GM20000 (cell line): ENCODE data around the gene TAS2R3.

Source experiments
- DNase-seq: peaks from one replicate; pipeline ENCODE4 v3.0.0; 2012; ENCODE audit warnings: low spot score
- TF ChIP-seq, protein P1 (sequence below): IDR thresholded peaks from 2 replicates; pipeline ENCODE4 v1.5.1; 2012; ENCODE audit warnings: mild to moderate bottlenecking, control low read depth; ENCODE audit errors: extremely low read depth, missing control alignments

TAS2R3 gene, protein sequence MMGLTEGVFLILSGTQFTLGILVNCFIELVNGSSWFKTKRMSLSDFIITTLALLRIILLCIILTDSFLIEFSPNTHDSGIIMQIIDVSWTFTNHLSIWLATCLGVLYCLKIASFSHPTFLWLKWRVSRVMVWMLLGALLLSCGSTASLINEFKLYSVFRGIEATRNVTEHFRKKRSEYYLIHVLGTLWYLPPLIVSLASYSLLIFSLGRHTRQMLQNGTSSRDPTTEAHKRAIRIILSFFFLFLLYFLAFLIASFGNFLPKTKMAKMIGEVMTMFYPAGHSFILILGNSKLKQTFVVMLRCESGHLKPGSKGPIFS

DNA sequence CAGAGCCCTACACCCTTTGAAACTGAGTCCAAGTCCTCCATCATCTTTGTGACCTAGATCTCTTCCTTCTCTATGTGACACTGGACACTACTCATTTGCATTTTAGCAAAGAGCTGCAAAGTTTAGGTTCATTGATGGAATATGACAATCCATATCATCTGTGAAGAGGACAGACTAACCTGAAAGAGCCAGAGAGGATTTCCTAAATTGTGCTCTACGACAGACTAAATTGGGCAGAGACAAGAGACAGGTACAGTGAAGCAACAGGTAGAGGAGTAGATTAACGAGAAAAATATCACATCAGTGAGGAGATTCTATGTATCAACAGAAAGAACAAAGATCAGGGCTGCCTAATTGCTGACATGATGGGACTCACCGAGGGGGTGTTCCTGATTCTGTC, at the start of gene TAS2R3:
TAS2R3 (plus strand) TSS at position 301 of the 400 bp plus-strand sequence; CDS start at position 363, 62 bp downstream.
- DNase-seq: no peak
- TF ChIP-seq, protein P1, sequence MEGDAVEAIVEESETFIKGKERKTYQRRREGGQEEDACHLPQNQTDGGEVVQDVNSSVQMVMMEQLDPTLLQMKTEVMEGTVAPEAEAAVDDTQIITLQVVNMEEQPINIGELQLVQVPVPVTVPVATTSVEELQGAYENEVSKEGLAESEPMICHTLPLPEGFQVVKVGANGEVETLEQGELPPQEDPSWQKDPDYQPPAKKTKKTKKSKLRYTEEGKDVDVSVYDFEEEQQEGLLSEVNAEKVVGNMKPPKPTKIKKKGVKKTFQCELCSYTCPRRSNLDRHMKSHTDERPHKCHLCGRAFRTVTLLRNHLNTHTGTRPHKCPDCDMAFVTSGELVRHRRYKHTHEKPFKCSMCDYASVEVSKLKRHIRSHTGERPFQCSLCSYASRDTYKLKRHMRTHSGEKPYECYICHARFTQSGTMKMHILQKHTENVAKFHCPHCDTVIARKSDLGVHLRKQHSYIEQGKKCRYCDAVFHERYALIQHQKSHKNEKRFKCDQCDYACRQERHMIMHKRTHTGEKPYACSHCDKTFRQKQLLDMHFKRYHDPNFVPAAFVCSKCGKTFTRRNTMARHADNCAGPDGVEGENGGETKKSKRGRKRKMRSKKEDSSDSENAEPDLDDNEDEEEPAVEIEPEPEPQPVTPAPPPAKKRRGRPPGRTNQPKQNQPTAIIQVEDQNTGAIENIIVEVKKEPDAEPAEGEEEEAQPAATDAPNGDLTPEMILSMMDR: no peak

DNA sequence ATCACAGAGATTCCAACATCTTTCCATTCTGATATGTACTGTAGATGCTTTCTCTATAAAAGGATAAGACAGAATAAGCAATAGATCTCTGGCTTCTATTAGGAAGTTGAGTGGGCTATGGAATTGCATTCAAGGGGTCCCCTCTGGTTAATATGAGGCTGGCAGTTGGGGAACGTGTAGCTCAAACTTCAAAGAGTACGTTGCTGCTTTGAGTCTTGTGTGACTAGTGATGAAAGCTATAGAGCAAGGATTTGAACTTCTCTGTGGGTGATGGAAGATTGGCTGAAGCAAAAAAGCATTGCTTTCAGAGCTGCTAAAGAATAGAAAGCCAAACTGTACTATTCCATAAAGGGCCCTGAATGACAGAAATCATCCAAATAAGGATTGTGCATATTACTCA, 49.3 kb upstream of the TAS2R3 start:
- TF ChIP-seq, protein P1: no peak
- DNase-seq: no peak

DNA sequence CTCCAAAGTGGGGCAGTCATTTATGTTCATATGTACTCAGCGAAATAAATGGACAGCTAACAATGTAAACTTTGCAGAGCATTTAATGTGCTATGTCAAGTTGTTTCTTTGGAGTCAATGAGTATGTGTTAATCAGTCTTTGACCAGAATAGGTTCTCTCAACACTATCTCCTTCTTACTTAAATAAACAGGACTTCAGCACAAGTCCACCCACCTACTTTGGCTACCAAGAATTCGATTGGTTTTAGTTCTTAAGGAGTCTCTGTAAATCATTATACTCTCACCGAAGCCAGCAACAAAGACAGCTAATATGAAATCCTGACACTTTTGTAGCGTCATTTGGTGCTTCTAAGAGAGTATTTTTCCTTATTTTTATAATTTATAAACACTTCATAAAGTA, 48.9 kb upstream of the TAS2R3 start:
- no peak for DNase-seq
- TF ChIP-seq, protein P1: no peak

DNA sequence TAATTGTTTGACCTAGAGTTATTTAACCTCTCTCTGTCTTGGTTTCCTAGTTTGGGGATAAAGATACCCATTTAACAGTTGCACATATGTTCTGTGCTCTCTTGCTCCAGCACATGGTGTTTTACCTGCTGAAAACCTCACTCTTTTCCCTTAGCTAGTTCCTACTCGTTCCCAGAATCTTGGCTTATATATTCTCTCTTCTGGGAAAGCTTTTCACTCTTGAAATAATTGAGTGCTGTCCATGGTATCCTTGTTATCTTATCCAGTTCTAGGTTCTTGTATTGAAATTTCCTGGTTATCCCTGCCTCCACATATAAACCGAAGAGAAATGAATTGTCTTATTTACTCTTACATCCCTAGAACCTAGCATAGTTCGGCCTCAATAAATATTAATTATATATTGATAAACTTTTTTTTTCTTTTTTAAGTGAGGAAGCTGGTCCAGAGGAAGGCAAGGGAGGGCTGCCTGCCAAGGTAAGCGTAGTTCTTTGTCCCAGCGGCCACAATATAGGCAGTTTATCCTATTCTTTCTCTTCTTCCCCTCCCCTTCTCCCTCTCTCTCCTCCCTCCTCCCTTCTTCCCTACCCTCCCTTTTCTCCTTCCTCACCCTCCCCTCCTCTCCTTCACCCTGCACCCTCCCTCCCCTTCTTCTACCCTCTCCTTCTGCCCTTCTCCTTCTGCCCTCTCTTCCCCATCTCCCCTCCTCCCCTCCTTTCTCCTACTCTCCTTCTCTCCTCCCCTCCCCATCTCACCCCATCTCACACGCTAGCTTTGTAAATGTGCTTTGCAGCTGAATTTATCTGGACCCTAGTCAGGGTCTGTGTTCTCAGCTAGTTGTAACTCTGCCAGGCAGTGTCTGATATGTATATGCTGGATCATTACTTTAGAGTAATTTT, 47.9 kb upstream of the TAS2R3 start:
- DNase-seq: no peak
- TF ChIP-seq, protein P1: no peak

DNA sequence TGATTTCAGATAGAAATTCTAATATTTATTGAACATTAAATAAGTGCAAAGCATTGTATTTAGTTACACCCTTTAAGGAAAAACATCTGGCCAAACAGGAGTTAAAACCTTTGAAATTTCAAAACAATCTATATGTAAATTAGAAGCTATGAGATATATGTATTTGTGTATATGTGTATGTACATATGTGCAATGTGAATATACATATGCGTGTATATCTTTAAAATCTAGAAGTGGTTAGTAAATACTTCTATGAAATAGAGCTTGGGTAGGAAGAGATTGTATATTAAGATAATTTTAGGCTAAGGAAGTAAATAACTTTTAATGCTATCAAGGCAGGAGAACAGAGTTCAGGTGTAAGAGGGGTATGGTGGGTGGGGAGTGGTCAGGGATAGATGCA, 46.4 kb upstream of the TAS2R3 start:
- TF ChIP-seq, protein P1: no peak

DNA sequence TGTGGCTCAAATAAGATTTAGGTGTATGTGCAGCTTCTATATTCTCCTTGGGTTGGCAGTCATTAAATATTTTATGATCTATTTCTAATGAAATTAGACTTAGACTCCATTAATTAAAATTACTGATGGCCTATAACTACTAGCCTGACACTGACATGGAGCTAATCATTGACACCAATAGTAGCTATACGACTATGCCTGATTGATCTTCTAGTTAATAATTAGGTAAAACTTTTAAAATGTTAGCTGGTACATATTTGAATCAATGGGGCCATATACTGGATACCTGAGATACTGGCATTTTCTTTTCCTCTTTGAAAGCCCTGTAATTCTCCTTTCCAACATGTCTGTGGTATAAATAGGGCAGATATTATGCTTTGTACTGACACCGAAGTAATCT, 41.4 kb upstream of the TAS2R3 start:
- no peak for DNase-seq
- TF ChIP-seq, protein P1: no peak

More for the DNA sequence above, 46.4 kb upstream of the TAS2R3 start:
- DNase-seq: no peak

DNA sequence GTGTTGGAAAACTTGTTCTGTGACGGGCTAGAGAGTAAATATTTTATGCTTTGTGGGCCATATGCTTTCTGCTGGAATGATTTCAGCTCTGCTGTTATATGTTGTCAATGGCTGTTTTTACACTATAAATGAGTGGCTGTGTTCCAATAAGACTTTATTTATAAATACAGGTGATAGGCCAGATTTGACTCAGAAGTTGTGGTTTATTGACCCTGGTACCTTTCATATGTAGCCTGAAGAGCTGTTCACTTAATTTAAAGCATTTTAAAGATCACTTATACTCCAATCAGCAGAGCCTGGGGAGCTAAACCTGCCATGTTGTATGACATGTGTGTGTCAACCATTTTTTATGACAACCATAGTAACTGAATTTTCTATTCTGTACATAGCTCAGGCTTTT, 34.9 kb upstream of the TAS2R3 start:
- no peak for DNase-seq
- TF ChIP-seq, protein P1: no peak
